ENCODE results near the gene NFIC. TPM values are rescaled to one million over a fixed set of nuclear protein-coding genes. Genes with fewer than 3 reads are reported as not detected.

Gene NFIC
- total and polyA plus RNA-seq, 2 of the 4 experiments (the other 2 are of a cell fraction): 21.9 to 32.1 TPM

DNA sequence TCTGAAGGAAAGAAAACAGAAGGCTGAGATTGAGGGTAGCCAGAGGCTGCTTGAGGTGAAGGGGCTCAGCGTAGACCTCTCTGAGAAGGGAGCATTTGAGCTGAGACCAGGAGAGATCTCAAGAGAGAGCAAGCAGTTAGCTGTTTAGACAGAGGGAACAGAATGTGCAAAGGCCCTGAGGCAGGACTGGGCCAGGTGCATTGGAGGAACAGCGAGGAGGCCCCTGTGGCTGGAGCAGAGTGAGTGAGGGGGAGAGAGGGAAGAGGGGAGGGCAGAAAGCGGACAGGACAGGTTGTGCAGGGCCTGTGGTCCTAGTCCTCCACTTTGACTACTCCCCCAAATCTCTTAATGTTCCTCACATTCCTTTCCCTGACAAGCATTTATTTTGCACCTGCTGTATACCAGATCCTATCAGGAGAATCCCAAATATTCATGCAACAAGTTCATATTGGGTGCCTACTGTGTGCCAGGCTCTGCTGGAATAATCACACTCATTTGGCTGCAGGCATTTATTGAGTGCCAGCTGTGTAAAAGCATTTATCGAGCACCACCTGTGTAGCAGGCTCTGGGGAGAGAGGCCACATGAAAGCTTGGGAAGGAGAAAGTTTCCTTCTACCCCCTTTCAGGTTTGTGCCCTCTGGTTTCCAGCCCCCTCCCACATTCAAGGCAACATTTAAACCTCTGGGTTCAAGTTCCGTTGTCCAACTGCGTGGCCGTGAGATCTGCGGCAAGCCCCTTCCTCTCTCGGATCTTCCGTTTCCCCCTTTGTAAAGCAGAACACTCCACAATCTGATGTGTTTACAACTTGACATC, 36.5 kb downstream of the NFIC start:
- BruUV-seq (replicated peaks): no TSS peak
- H3K4me3 ChIP-seq (ENCODE audit: insufficient read depth, low read depth, low read length): no peak overlapping the region
- dilution Hi-C loops (cut with HindIII; ENCODE audit: low sequenced_read_pairs, unreplicated experiment): no loop called here
- TF ChIP-seq MXI1 (IDR thresholded peaks at IDR 0.05; ENCODE audit: borderline replicate concordance, low read depth, low read length): no peak
- no peak for TF ChIP-seq MAFK (IDR thresholded peaks at IDR 0.05; ENCODE audit: low read depth, low read length)
- no peak for TF ChIP-seq RFX5 (IDR thresholded peaks at IDR 0.05; ENCODE audit: low read depth, low read length)
- TF ChIP-seq, protein P1, sequence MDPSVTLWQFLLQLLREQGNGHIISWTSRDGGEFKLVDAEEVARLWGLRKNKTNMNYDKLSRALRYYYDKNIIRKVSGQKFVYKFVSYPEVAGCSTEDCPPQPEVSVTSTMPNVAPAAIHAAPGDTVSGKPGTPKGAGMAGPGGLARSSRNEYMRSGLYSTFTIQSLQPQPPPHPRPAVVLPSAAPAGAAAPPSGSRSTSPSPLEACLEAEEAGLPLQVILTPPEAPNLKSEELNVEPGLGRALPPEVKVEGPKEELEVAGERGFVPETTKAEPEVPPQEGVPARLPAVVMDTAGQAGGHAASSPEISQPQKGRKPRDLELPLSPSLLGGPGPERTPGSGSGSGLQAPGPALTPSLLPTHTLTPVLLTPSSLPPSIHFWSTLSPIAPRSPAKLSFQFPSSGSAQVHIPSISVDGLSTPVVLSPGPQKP (IDR thresholded peaks at IDR 0.05; ENCODE audit: borderline replicate concordance, low read depth, low read length): no peak
- no peak for TF ChIP-seq NFE2L2 (IDR thresholded peaks at IDR 0.05; ENCODE audit: low read depth, low read length)
- TF ChIP-seq SMC3 (IDR thresholded peaks at IDR 0.05; ENCODE audit: low read depth, low read length): no peak
- TF ChIP-seq POLR2A (IDR thresholded peaks at IDR 0.05; ENCODE audit: low read depth, low read length): no peak
- TF ChIP-seq FOS (IDR thresholded peaks at IDR 0.05; ENCODE audit: low read depth, low read length): no peak
- TF ChIP-seq, protein P2, sequence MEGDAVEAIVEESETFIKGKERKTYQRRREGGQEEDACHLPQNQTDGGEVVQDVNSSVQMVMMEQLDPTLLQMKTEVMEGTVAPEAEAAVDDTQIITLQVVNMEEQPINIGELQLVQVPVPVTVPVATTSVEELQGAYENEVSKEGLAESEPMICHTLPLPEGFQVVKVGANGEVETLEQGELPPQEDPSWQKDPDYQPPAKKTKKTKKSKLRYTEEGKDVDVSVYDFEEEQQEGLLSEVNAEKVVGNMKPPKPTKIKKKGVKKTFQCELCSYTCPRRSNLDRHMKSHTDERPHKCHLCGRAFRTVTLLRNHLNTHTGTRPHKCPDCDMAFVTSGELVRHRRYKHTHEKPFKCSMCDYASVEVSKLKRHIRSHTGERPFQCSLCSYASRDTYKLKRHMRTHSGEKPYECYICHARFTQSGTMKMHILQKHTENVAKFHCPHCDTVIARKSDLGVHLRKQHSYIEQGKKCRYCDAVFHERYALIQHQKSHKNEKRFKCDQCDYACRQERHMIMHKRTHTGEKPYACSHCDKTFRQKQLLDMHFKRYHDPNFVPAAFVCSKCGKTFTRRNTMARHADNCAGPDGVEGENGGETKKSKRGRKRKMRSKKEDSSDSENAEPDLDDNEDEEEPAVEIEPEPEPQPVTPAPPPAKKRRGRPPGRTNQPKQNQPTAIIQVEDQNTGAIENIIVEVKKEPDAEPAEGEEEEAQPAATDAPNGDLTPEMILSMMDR (conservative IDR thresholded peaks at IDR 0.05; ENCODE audit: low read depth, low read length): no peak
- TF ChIP-seq CHD1 (IDR thresholded peaks at IDR 0.05; ENCODE audit: low read depth, low read length): no peak
- TF ChIP-seq MAZ (IDR thresholded peaks at IDR 0.05; ENCODE audit: borderline replicate concordance, low read depth, low read length): no peak
- TF ChIP-seq CEBPB (IDR thresholded peaks at IDR 0.05; ENCODE audit: low read depth, low read length): no peak
- TF ChIP-seq RAD21 (IDR thresholded peaks at IDR 0.05; ENCODE audit: low read length): no peak
- TF ChIP-seq, protein P3, sequence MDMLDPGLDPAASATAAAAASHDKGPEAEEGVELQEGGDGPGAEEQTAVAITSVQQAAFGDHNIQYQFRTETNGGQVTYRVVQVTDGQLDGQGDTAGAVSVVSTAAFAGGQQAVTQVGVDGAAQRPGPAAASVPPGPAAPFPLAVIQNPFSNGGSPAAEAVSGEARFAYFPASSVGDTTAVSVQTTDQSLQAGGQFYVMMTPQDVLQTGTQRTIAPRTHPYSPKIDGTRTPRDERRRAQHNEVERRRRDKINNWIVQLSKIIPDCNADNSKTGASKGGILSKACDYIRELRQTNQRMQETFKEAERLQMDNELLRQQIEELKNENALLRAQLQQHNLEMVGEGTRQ (IDR thresholded peaks at IDR 0.05; ENCODE audit: low read depth, low read length): no peak
- no peak for TF ChIP-seq BHLHE40 (IDR thresholded peaks at IDR 0.05; ENCODE audit: low read depth, low read length)

More for the DNA sequence above, 36.5 kb downstream of the NFIC start:
- peaks cover 18 to 64% of the 10 kb centered on the region in 2 experiments for H3K79me1 ChIP-seq (ENCODE audit: low read depth in 1 of 2, low read length in 2 of 2)
- intact Hi-C loops (cut with micrococcal nuclease): no loop called here
- peak overlapping the region; percentile 93 for H2AK9ac ChIP-seq (replicated peaks; ENCODE audit: low read depth, low read length, poor library complexity)
- peaks cover 10% of the 10 kb centered on the region for H3K36me3 ChIP-seq (ENCODE audit: control insufficient read depth, insufficient read depth, low read length)
- ChIA-PET CTCF (no interaction called here), POLR2A (ENCODE audit: unreplicated experiment) (no interaction called here)
- peaks cover 24% of the 10 kb centered on the region for H3K4me1 ChIP-seq (ENCODE audit: control insufficient read depth, insufficient read depth, low read length)
- H3K56ac ChIP-seq (ENCODE audit: extremely low read depth, insufficient read depth, low read length): no peak overlapping the region
- H3K9me1 ChIP-seq (ENCODE audit: insufficient read depth, low read length): peaks cover 12% of the 10 kb centered on the region
- WGBS, 2 experiments (ENCODE audit: extremely low coverage in 2 of 2, insufficient read length in 1 of 2): 80% methylated on average over 3 of the region's 10 CpGs; no CpG with 5 or more reads in 1 of the 2 experiments
- peak overlapping the region; percentile 31; the same call in 1 of the 2 replicates for H2BK20ac ChIP-seq (ENCODE audit: low read depth, low read length)
- H4K91ac ChIP-seq (ENCODE audit: insufficient read depth, low read depth, low read length): peak overlapping the region; percentile 80
- peak overlapping the region; percentile 87 to 91 for H4K8ac ChIP-seq (ENCODE audit: low read depth in 2 of 2, low read length in 2 of 2)
- ATAC-seq (ENCODE audit: low read depth): no peak
- H3K4me2 ChIP-seq (ENCODE audit: low read depth, low read length): peak overlapping the region; percentile 71
- peak overlapping the region; percentile 89 for H3K4ac ChIP-seq (ENCODE audit: low read depth, low read length)
- H3K9ac ChIP-seq (ENCODE audit: low read depth, low read length): peak overlapping the region; percentile 58
- H4K20me1 ChIP-seq (ENCODE audit: insufficient read depth, low read length): peaks cover 33% of the 10 kb centered on the region
- H3K14ac ChIP-seq (replicated peaks; ENCODE audit: low read depth, low read length): peak overlapping the region; percentile 54
- peak overlapping the region; percentile 76 for H2BK120ac ChIP-seq (ENCODE audit: low read depth, low read length)
- H3K23ac ChIP-seq (ENCODE audit: low read depth, low read length): peak overlapping the region; percentile 75; the same call in 1 of the 2 replicates
- peak overlapping the region; percentile 97 for H2AK5ac ChIP-seq (ENCODE audit: low read depth, low read length)
- in situ Hi-C loops (cut with MboI; ENCODE audit: low sequenced_read_pairs): no loop called here
- H3K27ac ChIP-seq (ENCODE audit: insufficient read depth, low read length): peak overlapping the region; percentile 96
- peak overlapping the region; percentile 61 for H2AFZ ChIP-seq (replicated peaks; ENCODE audit: low read length, poor library complexity)
- peak overlapping the region; percentile 87 for H3K18ac ChIP-seq (ENCODE audit: low read depth, low read length)
- DNase-seq: no peak
- peak overlapping the region; percentile 85; the same call in 2 of the 3 replicates for H2BK15ac ChIP-seq (ENCODE audit: low read depth, low read length)
- H4K5ac ChIP-seq (ENCODE audit: low read depth, low read length): peak overlapping the region; percentile 91
- no peaks in the 10 kb centered on the region for H3K9me3 ChIP-seq (ENCODE audit: control insufficient read depth, insufficient read depth, low read length)
- no peaks in the 10 kb centered on the region for H3K27me3 ChIP-seq (ENCODE audit: control insufficient read depth, insufficient read depth, low read length)
- peak overlapping the region; percentile 82 for H2BK5ac ChIP-seq (ENCODE audit: low read depth, low read length, poor library complexity, severe bottlenecking)
